Fibroblast of skin of abdomen (primary cell): ENCODE results near the gene CERK. TPM values are rescaled to one million over a fixed set of nuclear protein-coding genes. Genes with fewer than 3 reads are reported as not detected.
"Not testable (repeated sequence)": the region's sequence is repeated elsewhere in the genome, so short reads cannot be mapped to it uniquely, and the experiment has no call there.

Experiments
- DNase-seq: peaks from one replicate; pipeline ENCODE4 v3.0.0-alpha.2; 2013
- polyA plus RNA-seq, 2 experiments: library from polyadenylated mRNA; unstranded; fragments of 120-200 nt; gene quantifications; one replicate each; pipeline ENCODE4 v1.2.1, GENCODE V29; 2013; ENCODE audit not compliant: insufficient read length in 2 of 2

Gene CERK
- 35.1 TPM for polyA plus RNA-seq (2013, experiment 1 of 2; ENCODE audit: insufficient read length)
- polyA plus RNA-seq (2013, experiment 2 of 2; ENCODE audit: insufficient read length), result 35.8 TPM

GRCh38 chr22:46737976-46738646, at the start of gene CERK:
Gene CERK, minus strand, starts transcription at chr22:46738252. Its CDS starts 104 bp downstream, at chr22:46738148.
- DNase-seq, result peak; percentile 77

GRCh38 chr22:46783721-46784120, 45.7 kb upstream of the CERK start:
- DNase-seq, result peak; percentile 45

GRCh38 chr22:46782200-46782599, 44.1 kb upstream of the CERK start:
- not testable (repeated sequence) for DNase-seq

GRCh38 chr22:46781291-46781690, 43.2 kb upstream of the CERK start:
- no peak for DNase-seq

- DNase-seq, result no peak
Measured at GRCh38 chr22:46780453-46780852, 42.4 kb upstream of the CERK start.

GRCh38 chr22:46779651-46780050, 41.6 kb upstream of the CERK start:
- no peak for DNase-seq

- no peak for DNase-seq
Measured at GRCh38 chr22:46779023-46779422, 41.0 kb upstream of the CERK start.

- no peak for DNase-seq
Measured at GRCh38 chr22:46777609-46777970, 39.5 kb upstream of the CERK start.

GRCh38 chr22:46776876-46777608, 39.0 kb upstream of the CERK start:
- no peak for DNase-seq

GRCh38 chr22:46775850-46776826, 38.1 kb upstream of the CERK start:
- no peak for DNase-seq

GRCh38 chr22:46774980-46775849, 37.2 kb upstream of the CERK start:
- no peak for DNase-seq

- DNase-seq, result no peak
Measured at GRCh38 chr22:46774253-46774979, 36.4 kb upstream of the CERK start.

GRCh38 chr22:46773076-46773475, 35.0 kb upstream of the CERK start:
- no peak for DNase-seq

GRCh38 chr22:46770726-46771125, 32.7 kb upstream of the CERK start:
- DNase-seq, result no peak

- DNase-seq, result no peak
Measured at GRCh38 chr22:46770151-46770641, 32.1 kb upstream of the CERK start.

GRCh38 chr22:46769706-46770105, 31.7 kb upstream of the CERK start:
- no peak for DNase-seq

GRCh38 chr22:46769191-46769675, 31.2 kb upstream of the CERK start:
- no peak for DNase-seq

- DNase-seq, result no peak
Measured at GRCh38 chr22:46767249-46767985, 29.4 kb upstream of the CERK start.

GRCh38 chr22:46766611-46767010, 28.6 kb upstream of the CERK start:
- no peak for DNase-seq
